Neural cell (in vitro differentiated cells): ENCODE data around the gene APMAP. TPM values are rescaled to one million over a fixed set of nuclear protein-coding genes. Genes with fewer than 3 reads are reported as not detected.

Experiments used
- H2AFZ ChIP-seq: fragments of 200-600, 300-800 bp; sonication (generic), shearing (Covaris generic); 2 replicates; pipeline ENCODE4 v1.6.0; 2014; ENCODE audit warnings: low read depth, mild to moderate bottlenecking, antibody characterized with exemption, low read length, moderate library complexity
- H3F3A ChIP-seq: fragments of 200-600 bp; shearing (Covaris generic); 2 replicates; pipeline ENCODE4 v1.6.1; 2016; ENCODE audit warnings: mild to moderate bottlenecking, moderate library complexity, mixed read lengths, antibody characterized with exemption, low read length; ENCODE audit not compliant: insufficient read depth, poor library complexity, severe bottlenecking
- H3K27ac ChIP-seq: fragments of 200-600, 300-800 bp; sonication (generic), shearing (Covaris generic); 2 replicates; pipeline ENCODE4 v1.5.1; 2014; ENCODE audit warnings: mild to moderate bottlenecking, low read length, moderate library complexity
- H3K27me3 ChIP-seq: fragments of 300-800, 200-600 bp; sonication (generic), shearing (Covaris generic); 2 replicates; pipeline ENCODE4 v1.6.0; 2014; ENCODE audit warnings: mild to moderate bottlenecking, low read depth, low read length, moderate library complexity; ENCODE audit not compliant: insufficient read depth
- H3K36me3 ChIP-seq: fragments of 300-800, 200-600 bp; sonication (generic), shearing (Covaris generic); 2 replicates; pipeline ENCODE4 v1.5.1; 2014; ENCODE audit warnings: mild to moderate bottlenecking, antibody characterized with exemption, low read length, moderate library complexity; ENCODE audit not compliant: insufficient read depth
- H3K4me2 ChIP-seq: fragments of 300-800, 200-600 bp; sonication (generic), shearing (Covaris generic); 2 replicates; pipeline ENCODE4 v1.6.0; 2014; ENCODE audit warnings: mild to moderate bottlenecking, low read length
- H3K4me3 ChIP-seq: fragments of 300-800, 200-600 bp; sonication (generic), shearing (Covaris generic); 2 replicates; pipeline ENCODE4 v1.5.1; 2014; ENCODE audit warnings: mild to moderate bottlenecking, low read length, moderate library complexity
- H3K79me2 ChIP-seq: fragments of 200-600 bp; shearing (Covaris generic); replicated peaks from 2 replicates; pipeline ENCODE4 v1.6.0; 2014; ENCODE audit warnings: mild to moderate bottlenecking, low read length, moderate library complexity; ENCODE audit not compliant: insufficient read depth
- H3K9ac ChIP-seq: fragments of 300-800, 200-600 bp; sonication (generic), shearing (Covaris generic); 2 replicates; pipeline ENCODE4 v1.6.1; 2016; ENCODE audit warnings: mild to moderate bottlenecking, low read length, mixed read lengths
- H3K9me2 ChIP-seq: fragments of 200-600 bp; shearing (Covaris generic); 2 replicates; pipeline ENCODE4 v1.6.1; 2016; ENCODE audit warnings: mild to moderate bottlenecking, low read length, mixed read lengths; ENCODE audit not compliant: insufficient read depth
- H3K9me3 ChIP-seq: fragments of 200-600, 300-800 bp; sonication (generic), shearing (Covaris generic); 2 replicates; pipeline ENCODE4 v1.6.1; 2016; ENCODE audit warnings: mild to moderate bottlenecking, mixed run types, low read length, moderate library complexity, mixed read lengths
- H4K20me1 ChIP-seq: fragments of 200-600 bp; shearing (Covaris generic); 2 replicates; pipeline ENCODE4 v1.6.1; 2016; ENCODE audit warnings: mild to moderate bottlenecking, mixed run types; ENCODE audit not compliant: insufficient read depth
- EP300 ChIP-seq: fragments of 450-650 bp; conservative IDR thresholded peaks from 2 replicates; pipeline ENCODE4 v1.6.1; 2014; ENCODE audit warnings: antibody characterized with exemption, mild to moderate bottlenecking, moderate library complexity; ENCODE audit not compliant: poor library complexity, severe bottlenecking
- MXI1 ChIP-seq: fragments of 450-650 bp; conservative IDR thresholded peaks from 2 replicates; pipeline ENCODE4 v1.6.1; 2014; ENCODE audit warnings: antibody characterized with exemption, mild to moderate bottlenecking; ENCODE audit not compliant: poor library complexity, severe bottlenecking
- POLR2AphosphoS5 ChIP-seq: IDR thresholded peaks from 2 replicates; pipeline ENCODE4 v1.6.1; 2012
- RAD21 ChIP-seq: fragments of 450-650 bp; conservative IDR thresholded peaks from 2 replicates; pipeline ENCODE4 v1.6.1; 2014; ENCODE audit warnings: antibody characterized with exemption, mild to moderate bottlenecking, moderate library complexity
- REST ChIP-seq: IDR thresholded peaks from 2 replicates; pipeline ENCODE4 v1.6.1; 2012; ENCODE audit warnings: borderline replicate concordance
- TAF1 ChIP-seq: IDR thresholded peaks from 2 replicates; pipeline ENCODE4 v1.6.1; 2012; ENCODE audit warnings: low read depth
- polyA plus RNA-seq: library from polyadenylated mRNA; depleted of rRNA; stranded (reverse); fragments of >200 nt; gene quantifications from 2 replicates; pipeline ENCODE4 v1.2.3, GENCODE V29; 2014
- TF ChIP-seq, protein P1 (sequence below): fragments of 450-650 bp; IDR thresholded peaks from 2 replicates; pipeline ENCODE4 v1.5.1; 2014; ENCODE audit warnings: antibody characterized with exemption, mild to moderate bottlenecking, moderate library complexity; ENCODE audit not compliant: poor library complexity, severe bottlenecking

Gene APMAP
- polyA plus RNA-seq, 1 donor from 2014 or later, result 140 TPM

- Histone ChIP-seq H2AFZ (no peak overlapping the region), H3K27me3 (no peaks in the 10 kb centered on the region), H4K20me1 (no peaks in the 10 kb centered on the region), H3K4me3 (no peak overlapping the region), H3K36me3 (peaks cover 19% of the 10 kb centered on the region), H3K79me2 (no peaks in the 10 kb centered on the region), H3F3A (no peaks in the 10 kb centered on the region), H3K9ac (no peak overlapping the region), H3K9me2 (no peaks in the 10 kb centered on the region), H3K4me2 (no peak overlapping the region), H3K27ac (no peak overlapping the region), H3K9me3 (no peaks in the 10 kb centered on the region)
- TF ChIP-seq REST, result no peak
- TF ChIP-seq, protein P1, sequence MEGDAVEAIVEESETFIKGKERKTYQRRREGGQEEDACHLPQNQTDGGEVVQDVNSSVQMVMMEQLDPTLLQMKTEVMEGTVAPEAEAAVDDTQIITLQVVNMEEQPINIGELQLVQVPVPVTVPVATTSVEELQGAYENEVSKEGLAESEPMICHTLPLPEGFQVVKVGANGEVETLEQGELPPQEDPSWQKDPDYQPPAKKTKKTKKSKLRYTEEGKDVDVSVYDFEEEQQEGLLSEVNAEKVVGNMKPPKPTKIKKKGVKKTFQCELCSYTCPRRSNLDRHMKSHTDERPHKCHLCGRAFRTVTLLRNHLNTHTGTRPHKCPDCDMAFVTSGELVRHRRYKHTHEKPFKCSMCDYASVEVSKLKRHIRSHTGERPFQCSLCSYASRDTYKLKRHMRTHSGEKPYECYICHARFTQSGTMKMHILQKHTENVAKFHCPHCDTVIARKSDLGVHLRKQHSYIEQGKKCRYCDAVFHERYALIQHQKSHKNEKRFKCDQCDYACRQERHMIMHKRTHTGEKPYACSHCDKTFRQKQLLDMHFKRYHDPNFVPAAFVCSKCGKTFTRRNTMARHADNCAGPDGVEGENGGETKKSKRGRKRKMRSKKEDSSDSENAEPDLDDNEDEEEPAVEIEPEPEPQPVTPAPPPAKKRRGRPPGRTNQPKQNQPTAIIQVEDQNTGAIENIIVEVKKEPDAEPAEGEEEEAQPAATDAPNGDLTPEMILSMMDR, result no peak
- no peak for TF ChIP-seq EP300
Measured at GRCh38 chr20:24966317-24967012, 26.1 kb downstream of the APMAP start.

GRCh38 chr20:24965065-24965919, 27.3 kb downstream of the APMAP start:
- Histone ChIP-seq H3K9ac (no peak overlapping the region), H3K9me2 (no peaks in the 10 kb centered on the region), H3K4me2 (no peak overlapping the region), H3K79me2 (no peaks in the 10 kb centered on the region), H4K20me1 (no peaks in the 10 kb centered on the region), H3K4me3 (no peak overlapping the region), H3F3A (no peaks in the 10 kb centered on the region), H3K9me3 (no peaks in the 10 kb centered on the region), H3K27ac (no peak overlapping the region), H3K27me3 (no peaks in the 10 kb centered on the region), H2AFZ (no peak overlapping the region), H3K36me3 (peaks cover 18% of the 10 kb centered on the region)
- TF ChIP-seq RAD21, result no peak
- TF ChIP-seq MXI1, result no peak
- no peak for TF ChIP-seq TAF1
- TF ChIP-seq, protein P1, result no peak
- no peak for TF ChIP-seq REST
- TF ChIP-seq POLR2AphosphoS5, result no peak
